ENCODE measurements around the gene CCDC149.

The CCDC149 gene

DNA sequence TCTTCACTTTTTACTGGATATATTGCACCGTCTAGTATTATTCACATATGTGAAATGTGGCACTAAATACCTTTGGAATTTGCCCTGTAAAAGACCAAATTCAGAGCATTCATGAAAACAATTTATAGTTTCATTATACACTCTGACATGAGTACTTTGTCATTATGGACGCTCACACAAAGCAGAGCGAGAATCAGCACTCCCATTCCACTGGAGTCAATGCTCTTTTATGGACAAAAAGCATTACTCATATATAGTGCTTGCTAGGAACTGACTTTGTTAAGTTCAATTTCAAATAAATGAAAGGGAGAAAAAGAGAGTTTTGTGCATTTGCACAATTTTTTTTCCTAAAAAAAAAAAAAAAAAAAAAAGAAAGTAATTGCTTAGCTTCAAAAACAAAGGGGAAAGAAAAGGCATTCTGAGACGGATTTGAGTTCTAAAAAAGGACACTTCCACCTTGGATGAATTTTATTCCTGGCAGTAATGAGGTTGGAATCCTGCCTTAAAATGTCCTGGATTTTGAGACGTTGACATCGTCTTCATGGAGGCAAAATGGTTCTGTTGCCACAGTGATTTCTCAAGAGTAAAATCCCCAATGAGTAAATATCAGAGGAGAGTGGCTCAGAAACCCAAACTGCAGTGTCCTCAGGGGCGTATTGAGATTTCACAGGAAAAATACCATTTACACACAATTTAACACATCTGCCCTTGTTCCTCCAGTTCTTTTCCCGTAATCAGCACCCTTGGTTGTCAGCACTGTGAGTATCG is 34.8 kb downstream of the CCDC149 start:
- no peak for DNase-seq

DNA sequence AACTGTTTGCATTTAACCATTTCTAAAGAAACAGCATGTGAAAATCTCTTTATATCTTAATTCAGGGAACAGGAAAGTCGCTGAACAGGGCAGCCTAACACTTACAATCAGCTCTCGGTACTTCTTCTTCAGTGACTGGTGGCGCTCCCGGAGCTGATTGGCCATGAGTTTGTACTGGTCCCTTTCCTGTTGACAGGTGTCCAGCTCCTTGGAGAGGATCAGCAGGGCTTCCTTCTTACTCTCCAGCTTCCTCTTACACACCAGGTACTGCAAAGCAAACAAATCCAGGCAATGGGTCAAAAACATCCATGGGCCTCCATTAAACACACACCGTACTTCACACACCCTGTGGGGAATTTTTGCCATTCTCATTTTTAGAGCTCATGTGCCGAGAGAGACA is 36.4 kb downstream of the CCDC149 start:
- no peak for DNase-seq

DNA sequence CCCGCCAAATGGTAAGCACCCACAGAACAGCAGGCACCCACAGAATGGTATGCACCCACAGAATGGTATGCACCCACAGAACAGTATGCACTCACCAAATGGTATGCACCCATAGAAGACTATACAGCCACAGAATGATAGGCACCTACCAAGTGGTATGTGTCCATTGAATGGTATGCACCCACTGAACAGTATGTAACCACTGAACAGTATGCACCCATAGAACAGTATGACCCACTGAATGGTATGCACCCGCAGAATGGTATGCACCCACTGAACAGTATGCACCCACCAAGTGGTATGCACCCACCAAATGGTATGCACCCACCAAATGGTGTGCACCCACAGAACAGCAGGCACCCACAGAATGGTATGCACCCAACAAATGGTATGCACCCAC is 40.1 kb downstream of the CCDC149 start:
- no peak for DNase-seq

DNA sequence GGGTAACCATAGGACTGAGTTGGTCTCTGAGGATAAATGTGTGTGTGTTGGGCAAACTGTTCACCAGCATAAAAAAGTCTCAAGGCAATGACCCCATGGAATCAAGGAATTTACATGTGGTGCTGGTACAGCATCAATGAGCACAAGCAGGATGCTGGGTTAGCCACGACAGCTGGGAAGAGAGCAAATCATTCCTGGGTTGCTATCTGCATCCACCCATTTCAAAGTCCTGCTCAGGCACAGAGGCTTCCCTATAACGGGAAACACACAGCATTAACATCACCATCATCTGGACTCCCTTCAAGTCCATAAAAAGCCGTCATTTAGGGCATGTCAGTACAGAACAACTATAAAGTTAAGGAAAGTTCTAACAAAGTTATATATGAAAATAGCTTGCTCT is 41.6 kb downstream of the CCDC149 start:
- DNase-seq: no peak

DNA sequence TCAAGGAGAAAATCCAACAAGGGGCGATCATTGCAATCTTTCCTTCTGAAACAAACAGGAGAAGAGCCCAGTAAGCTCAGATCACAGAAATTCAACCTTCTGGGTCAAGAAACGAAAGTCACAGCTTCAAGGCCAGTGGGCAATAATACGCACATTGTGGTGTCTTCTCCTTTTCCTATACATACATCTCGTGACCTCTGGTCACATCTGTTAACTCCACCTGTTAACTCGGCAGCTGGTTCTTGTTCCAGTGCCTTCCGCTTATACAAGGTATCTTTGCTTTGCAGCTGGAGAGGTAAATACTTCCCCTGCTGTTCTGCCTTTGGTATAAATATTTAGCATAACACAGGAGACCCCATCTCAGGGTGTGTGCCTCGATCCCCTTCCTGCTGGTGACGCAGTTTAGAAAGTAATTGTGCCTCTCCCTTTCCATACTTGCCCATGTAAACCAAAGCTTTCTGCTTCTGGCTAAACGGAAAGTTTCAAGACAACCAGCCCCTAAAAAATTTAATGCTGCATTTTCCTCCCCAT is 45.0 kb downstream of the CCDC149 start:
- DNase-seq: no peak

DNA sequence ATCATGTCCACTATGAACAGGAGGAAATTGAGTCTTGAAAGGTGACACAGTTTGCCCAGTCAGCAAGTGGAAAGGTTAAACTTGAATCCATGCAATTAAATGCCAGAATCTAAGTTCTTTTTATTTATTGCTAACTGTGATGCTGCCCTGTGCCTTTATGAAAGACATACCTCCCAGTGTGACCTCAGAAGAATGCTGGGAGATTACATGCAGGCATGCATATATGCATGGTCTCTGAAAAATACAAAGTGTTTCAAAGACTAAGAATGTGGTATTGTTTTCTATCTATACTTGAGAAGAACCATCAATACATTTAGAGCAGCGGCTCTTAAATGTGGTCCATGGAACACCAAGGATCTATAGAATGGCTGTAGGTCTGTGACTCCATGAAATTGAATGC is 45.6 kb downstream of the CCDC149 start:
- no peak for DNase-seq

DNA sequence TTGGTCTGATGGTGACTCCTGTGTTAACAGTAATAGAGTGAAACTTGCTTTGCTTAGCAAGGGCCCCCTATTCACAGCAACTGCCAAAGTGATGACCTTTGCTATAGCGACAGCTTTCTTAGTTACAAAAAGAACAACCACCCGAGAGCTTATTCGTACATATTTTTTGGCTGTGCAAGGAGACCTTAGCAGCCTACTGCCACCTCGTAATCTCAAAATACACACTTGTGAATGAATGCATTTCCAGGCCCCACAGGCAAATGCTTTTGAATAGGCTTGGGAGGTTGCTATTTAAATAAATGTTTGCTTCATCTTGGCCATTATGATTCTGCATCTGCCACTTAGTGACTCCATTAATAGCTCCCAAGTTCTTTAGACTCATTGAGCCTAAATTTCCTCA is 47.4 kb downstream of the CCDC149 start:
- DNase-seq: no peak

DNA sequence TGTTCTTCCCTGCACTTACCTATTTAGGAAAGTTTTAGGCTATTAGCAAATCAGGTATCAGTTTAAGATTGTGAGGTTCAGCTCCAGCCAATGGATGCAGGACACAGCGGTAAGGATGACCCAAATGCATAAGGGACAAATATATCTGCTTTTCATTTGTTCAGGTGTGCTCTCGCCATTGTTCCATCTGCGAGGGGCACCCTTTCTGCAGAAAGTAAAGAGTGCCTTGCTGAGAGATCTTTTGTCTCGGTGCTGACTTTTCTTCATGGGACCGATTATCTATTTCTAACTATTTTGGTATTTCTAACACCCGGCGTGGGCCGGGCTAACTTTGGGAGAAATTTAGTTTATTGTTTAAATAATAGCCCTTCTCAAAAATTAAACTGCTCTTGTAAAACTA is 49.0 kb downstream of the CCDC149 start:
- DNase-seq: no peak

DNA sequence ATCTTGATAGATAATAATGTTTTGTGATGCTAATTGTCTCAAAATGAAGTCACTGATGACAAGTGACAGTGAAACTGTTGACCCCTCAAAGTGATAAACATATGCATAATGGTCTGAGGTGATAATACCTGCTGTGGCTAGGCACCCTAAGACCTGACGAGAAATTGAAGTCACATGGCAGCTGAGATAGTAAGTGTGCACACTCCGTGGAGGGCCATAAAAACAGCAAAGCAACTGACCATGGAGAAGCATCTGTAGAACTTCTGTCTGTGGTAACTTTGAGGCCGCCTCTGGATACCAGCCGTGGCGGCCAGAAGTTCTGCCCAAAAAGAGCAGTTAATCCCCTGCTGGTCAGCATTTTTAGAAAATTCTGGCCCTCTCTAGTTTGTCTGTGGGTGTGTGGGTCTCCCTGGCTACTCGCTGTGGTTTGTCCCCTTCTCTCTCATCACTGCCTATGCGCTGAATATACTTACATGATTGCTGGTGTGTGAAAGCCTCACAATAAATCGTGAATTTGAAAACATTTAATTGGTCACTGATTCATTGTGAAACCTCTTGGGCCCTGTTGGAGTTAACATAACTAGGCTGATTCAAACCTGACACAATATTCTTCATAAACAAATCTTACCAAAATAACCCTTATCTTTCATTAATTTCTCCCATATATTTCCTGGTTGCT is 50.6 kb downstream of the CCDC149 start:
- no peak for DNase-seq

DNA sequence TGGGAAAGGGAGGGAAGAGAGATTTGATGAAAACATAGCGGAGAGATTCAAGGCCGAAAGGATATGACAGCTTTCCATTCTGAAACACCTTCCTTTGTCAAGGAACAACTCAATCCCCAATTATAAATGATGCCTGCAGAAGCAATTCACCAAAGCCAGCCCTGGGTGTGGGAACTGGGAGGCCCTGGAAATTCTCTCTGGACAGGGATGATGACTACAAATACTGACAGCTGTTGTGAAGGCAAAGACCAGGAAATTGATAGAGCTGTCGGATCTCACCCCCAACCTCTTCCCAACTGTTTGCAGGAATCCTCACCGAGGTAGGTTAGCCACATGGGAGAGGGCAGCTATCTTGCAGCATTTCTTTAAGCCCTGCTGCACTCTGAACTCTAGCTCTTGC is 54.3 kb downstream of the CCDC149 start:
- no peak for DNase-seq

DNA sequence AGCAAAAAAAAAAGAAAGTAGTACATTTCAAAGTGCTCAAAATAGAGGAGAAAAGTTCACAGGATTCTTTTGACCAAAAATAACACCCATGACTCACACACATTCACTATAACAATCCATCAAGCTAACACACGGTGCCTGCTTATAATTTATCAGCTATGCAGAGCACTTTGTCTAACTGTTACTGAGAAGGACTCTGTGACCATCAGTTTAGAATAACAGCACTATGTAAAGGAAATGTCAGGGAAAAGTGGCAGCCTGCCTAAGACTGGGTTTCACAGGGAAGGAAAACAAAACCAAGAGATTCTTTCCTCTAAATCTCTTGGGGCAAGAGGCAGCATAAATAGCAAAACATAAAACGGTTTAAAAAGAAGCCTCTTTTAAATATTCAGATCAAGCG is 54.8 kb downstream of the CCDC149 start:
- no peak for DNase-seq

DNA sequence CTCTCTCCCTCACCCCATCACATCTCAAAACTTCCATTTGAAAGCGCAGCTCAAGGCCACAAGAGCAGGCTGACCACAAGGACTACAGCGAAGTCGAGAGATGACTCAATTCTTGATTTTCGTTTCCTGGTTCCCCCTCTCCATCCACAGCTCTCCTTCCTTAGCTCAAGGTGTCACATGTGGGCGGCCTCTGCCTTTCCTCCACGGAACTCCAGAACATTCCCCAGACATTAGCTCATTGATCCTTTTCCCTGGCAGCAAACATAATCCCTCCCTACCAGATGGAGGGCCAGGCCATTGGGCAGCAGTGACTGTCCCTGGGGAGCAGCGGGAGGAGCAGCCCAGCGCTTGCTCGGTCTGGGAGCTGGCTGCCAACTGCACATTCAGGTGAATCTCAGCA is 56.3 kb downstream of the CCDC149 start:
- no peak for DNase-seq

DNA sequence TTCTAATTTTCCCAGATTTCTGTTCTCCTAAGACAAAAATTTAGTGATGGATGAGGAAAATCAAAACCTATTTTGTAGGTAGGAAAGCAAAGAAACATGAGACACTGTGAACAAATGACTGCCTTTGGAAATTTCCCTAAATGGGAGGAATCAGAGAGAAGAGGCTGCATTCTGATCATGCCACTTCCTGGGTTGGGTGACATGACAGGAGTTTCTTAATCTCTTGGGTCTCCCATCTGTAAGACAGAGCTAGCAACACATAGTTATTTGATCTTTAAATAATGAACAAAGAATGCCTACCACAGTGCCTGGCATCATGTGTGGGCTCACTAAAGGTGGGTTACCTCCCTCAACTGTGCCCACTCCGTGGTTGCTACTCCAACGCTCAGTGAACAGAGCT is 57.1 kb downstream of the CCDC149 start:
- DNase-seq: no peak

DNA sequence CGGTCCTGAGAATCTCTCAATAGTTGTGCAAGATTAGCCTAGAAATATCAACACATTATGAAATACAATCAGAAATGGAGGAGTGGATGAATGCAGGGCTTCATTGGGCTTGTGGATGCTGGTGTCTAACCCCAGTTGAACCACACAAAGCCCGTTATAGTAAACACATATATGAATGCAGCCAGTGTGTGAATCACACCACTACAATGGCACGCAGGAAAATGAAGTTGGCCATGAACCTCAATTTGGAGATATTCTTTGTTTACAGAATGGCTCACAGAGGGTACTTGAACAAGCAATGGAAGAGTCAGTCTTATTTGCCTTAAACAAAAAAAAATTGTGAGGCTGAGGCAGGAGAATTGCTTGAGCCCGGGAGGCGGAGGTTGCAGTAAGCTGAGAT is 59.7 kb downstream of the CCDC149 start:
- no peak for DNase-seq

DNA sequence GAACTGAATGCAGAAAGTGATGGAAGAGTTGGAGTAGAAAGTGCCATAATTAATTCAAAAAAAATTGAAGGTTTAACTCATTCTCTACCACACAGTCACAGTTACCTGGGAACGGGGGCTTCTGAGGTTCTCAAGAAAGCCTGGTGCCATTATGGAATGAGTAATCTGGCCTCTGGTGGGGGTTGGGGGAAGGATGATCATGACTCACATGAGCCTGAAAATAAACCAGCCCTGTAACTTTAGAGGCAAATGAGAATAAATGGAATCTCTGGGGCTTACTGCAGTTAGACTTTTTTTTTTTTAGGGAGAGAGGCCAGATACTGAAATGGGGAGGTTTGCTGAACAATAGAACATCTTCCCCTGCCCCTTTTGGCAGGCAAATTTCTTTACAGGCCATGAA is 62.2 kb downstream of the CCDC149 start:
- DNase-seq: no peak

DNA sequence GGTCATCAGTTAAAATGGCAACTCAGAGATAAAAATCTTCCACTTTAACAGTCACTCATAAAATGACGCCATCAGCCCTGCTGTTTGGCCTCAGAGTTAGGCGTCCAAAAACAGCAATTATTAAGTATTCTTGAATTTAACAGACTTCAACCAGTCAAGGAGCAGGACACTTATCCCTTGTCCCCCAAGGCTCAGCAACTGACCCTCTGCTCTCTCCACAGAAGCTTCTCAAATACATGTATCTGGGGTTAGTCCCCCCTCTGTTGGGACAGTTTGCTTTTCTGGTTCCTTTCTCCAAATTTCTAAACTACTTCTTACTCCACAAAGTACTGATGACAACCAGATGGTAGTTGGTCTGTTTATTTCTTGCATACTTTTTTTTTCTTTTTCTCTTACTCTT is 63.1 kb downstream of the CCDC149 start:
- DNase-seq: no peak

DNA sequence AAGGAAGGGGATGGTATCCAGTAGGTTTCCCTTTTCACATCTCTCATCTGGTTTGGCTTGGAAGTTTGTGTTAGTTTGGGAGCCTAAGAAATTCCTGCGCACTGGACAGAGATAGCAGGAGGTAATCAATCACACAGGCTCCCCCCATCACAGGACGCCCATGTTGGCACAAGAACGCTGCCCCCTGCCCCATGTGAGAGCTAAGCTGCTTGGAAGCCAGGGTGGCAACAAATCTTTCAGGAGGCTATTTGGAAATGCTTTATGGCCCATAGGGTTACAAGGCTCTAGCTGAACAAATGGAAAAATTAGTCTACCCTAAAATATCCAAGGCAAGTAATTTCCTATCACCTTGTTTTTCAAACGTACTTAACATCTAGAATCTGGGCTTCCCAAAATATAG is 63.5 kb downstream of the CCDC149 start:
- no peak for DNase-seq

DNA sequence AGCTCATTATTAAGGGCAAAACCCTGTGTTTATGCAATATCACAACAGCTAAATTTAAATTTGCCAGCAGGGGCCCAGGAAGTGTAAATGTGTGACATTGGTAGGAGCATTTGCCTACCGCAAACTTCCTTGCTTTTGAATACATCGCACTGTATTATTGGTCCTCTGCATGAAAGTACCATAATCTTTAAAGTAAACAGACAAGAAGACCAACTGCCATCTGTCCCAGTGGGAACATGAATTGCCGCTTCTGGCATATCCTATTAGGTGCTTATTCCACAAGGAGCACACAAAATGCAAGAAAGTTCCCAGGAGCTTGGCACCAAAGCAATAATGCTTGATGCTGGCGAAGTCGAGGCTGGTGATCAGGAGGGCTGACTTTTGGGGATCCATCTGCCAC is 66.1 kb downstream of the CCDC149 start:
- DNase-seq: no peak

DNA sequence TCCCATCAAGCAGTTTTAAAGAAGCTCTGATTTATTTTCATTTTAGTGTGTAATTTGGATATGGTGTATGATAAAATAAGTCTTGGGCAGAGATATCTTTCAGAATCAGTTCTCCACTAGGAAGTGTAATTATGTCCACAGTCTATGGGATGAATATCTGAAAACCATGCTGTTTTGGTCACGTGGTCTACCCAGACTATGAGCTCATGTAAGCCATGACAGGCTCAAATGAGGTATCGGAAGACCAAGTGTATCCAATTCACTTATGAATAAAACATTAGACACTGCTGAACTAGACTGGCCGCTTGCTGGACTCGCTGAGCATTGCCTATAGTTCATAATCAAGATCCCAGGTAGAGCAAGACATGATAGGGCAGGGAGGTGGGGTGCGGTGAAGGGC is 66.9 kb downstream of the CCDC149 start:
- no peak for DNase-seq

DNA sequence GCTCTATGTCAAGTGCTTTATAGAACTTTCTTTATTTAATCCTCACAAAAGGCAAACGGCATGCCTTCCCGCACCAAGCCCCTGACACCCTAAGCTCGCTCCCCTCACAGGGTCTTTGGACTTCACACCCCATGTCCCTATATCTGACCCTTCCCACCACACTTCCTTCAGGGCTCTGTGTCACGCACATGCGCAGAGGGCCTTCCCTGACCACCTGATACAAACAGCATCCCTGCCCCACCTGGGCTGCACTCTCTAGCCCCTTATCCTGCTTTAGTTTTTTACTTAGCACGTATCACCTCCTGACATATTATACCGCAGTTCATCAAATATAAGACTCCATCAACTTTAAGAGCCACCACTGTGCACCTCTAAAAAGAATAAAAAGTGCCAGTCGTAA is 67.7 kb downstream of the CCDC149 start:
- DNase-seq: no peak

DNA sequence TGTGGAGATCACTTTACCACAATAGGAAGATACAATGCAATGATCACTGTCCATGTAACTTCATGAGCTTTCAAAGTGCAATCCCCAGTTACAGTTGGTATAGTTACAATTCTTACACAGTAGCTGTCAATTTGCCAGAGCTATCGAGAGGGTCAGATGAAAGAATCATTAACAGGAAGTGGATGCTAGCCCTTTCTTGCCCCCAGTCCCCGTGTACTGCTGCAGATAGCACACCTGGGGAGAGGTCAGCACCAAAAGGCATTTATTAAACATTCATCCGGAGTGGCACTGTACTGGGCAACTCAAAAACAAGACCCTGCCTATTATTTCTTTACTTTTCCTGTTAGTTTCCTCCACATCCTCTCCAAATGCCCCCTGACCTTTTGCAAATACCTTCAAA is 69.7 kb downstream of the CCDC149 start:
- DNase-seq: no peak

DNA sequence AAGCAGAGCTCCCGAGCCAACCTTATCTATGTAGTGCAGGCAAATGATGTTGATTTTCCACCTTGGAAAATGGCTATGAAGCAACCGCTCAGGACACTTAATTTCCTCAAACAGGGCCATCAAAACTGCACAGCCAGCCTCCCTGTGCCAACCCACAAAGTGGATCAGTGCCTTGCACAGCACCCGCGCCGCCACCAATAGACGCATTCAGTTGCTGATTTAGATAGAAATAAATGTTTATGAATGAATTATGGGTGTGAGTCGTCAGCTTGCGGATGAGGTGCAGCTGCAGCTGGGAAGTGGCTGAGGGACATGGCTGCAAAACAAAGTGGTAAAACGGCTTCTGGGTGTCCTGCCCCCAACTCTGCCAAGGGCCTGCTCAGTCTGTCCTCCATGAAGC is 70.5 kb downstream of the CCDC149 start:
- DNase-seq: no peak

DNA sequence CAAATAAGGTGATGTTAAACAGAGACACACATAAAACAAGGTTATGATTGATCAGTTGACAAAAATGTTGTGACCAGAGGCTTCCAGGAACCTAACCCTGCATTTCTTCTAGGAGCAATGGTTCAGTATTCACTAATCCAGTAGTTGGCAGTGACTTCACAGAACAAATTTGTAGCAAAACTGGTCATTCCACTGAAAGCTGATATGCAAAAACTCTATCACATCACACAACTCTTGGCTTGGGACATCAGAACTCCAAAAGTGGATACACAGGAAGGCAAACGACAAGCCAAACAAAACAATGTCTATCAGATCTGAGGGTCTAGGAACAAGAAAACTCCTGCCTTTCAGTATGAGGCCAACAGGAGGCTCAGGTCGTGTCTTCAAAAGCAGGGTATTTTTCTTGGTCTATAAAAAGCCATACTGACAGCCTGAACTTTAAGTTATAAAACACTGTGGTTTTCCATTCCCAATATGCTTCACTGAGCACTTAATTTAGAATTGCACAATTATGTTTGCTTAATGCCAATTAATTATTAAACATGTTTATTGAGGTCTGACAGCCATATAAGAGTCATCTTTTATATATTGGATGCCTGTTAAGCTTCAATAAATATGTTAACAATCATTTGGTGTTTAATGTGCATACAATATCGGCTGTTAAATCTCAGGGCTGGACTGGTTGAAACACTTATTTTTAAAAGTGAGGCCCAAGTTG is 71.9 kb downstream of the CCDC149 start:
- DNase-seq: no peak

DNA sequence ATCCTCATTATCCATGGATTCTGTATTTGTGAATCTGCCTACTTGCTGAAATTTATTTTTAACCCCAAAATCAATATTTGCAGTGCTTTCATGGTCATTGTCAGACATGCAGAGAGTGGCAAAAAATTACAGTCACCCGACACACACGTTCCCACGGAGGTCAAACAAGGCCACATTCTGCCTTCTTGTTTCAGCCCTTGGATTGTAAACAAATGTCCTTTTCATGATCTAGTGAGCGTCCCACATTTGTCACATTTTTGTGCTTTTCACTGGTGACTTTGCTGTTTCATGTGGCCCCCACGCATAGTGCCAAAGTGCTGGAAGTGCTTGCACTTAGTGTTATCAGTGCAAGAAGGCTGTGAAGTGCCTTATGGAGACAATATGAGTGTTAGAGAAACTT is 72.5 kb downstream of the CCDC149 start:
- DNase-seq: no peak

Data from stimulated activated CD4-positive, alpha-beta T cell treated with anti-CD3 and anti-CD28 coated beads, Interleukin-4, amount 100 ng/mL, for 24 hours (primary cell).